ENCODE measurements around the gene RFWD3. TPM values are rescaled to one million over a fixed set of nuclear protein-coding genes. Genes with fewer than 3 reads are reported as not detected.
A peak's percentile ranks its signal among the peaks of the same experiment; 100 is the strongest.

RFWD3 gene
- total RNA-seq, 2 experiments from 2014 or later: 92.7 to 102 TPM

- CTCF ChIA-PET: interaction anchor here (0.5 to 1.2 kb wide), 2 partner anchors 30 to 1042 kb away, joined by 3 read pairs; partner anchors contain the start of genes KARS1 and TERF2IP
Measured at GRCh38 chr16:74605746-74606520, 60.7 kb downstream of the RFWD3 start.

GRCh38 chr16:74605332-74605731 is 61.3 kb downstream of the RFWD3 start:
- peaks cover 10% of the 10 kb centered on the region for H3K36me3 Mint-ChIP-seq (ENCODE audit: low read depth)
- peak overlapping the region; percentile 87 for H3K4me3 Mint-ChIP-seq
- H3K27me3 Mint-ChIP-seq: no peaks in the 10 kb centered on the region
- intact Hi-C loops (cut with DNase I, micrococcal nuclease): loop anchor here in 1 of 2 experiments (5.0 kb wide), 1 partner anchor 238 kb away; no protein-coding TSS in a partner anchor
- H3K4me1 Mint-ChIP-seq: peaks cover 69% of the 10 kb centered on the region
- ChIA-PET CTCF (interaction anchor here (0.5 to 1.2 kb wide), 3 partner anchors 12 to 1042 kb away, joined by 3 read pairs; partner anchors contain the start of genes KARS1 and TERF2IP), POLR2A (interaction anchor here (0.6 kb wide), 1 partner anchor 13 kb away, joined by 4 read pairs; no protein-coding TSS in a partner anchor)
- ATAC-seq (no peak), DNase-seq (no peak)
- peak overlapping the region; percentile 90 for H3K27ac Mint-ChIP-seq
- H3K9me3 Mint-ChIP-seq (ENCODE audit: low read depth): no peaks in the 10 kb centered on the region

More at GRCh38 chr16:74605746-74606520, 60.7 kb downstream of the RFWD3 start:
- Mint-ChIP-seq H3K27me3 (no peaks in the 10 kb centered on the region), H3K27ac (peak overlapping the region; percentile 90), H3K4me1 (peaks cover 65% of the 10 kb centered on the region), H3K4me3 (peak overlapping the region; percentile 87), H3K9me3 (ENCODE audit: low read depth) (no peaks in the 10 kb centered on the region), H3K36me3 (ENCODE audit: low read depth) (peaks cover 9% of the 10 kb centered on the region)
- ATAC-seq (no peak), DNase-seq (no peak)
- POLR2A ChIA-PET: interaction anchor here (0.6 to 2.5 kb wide), 2 partner anchors 14 to 61 kb away, joined by 4 to 12 read pairs; partner anchors contain the start of gene RFWD3
- intact Hi-C loops (cut with DNase I, micrococcal nuclease): loop anchor here (2.0 to 5.0 kb wide), 3 partner anchors 61 to 309 kb away; partner anchors contain the start of genes PSMD7 (in 2 of the 2) and RFWD3 (in 1 of the 2)

GRCh38 chr16:74603848-74604247 is 62.8 kb downstream of the RFWD3 start:
- Mint-ChIP-seq H3K9me3 (ENCODE audit: low read depth) (no peaks in the 10 kb centered on the region), H3K27ac (peak overlapping the region; percentile 90), H3K4me1 (peaks cover 72% of the 10 kb centered on the region), H3K4me3 (peak overlapping the region; percentile 87), H3K36me3 (ENCODE audit: low read depth) (peaks cover 11% of the 10 kb centered on the region), H3K27me3 (no peaks in the 10 kb centered on the region)
- DNase-seq (no peak), ATAC-seq (no peak)
- intact Hi-C loops (cut with DNase I, micrococcal nuclease): no loop called here
- POLR2A ChIA-PET: interaction anchor here (0.6 kb wide), 1 partner anchor 235 kb away, joined by 3 read pairs; no protein-coding TSS in a partner anchor
- CTCF ChIA-PET: interaction anchor here (0.6 kb wide), 3 partner anchors 12 to 43 kb away, joined by 3 to 5 read pairs (median 3); no protein-coding TSS in a partner anchor

GRCh38 chr16:74601126-74601871 is 65.4 kb downstream of the RFWD3 start:
- POLR2A ChIA-PET: interaction anchor here (0.8 kb wide), 2 partner anchors 11 to 25 kb away, joined by 3 to 4 read pairs; no protein-coding TSS in a partner anchor

GRCh38 chr16:74596586-74596985 is 70.1 kb downstream of the RFWD3 start:
- DNase-seq (no peak), ATAC-seq (no peak)
- intact Hi-C loops (cut with DNase I, micrococcal nuclease): no loop called here
- Mint-ChIP-seq H3K36me3 (ENCODE audit: low read depth) (peaks cover 29% of the 10 kb centered on the region), H3K4me1 (peaks cover 56% of the 10 kb centered on the region), H3K4me3 (no peak overlapping the region), H3K27ac (peak overlapping the region; percentile 72), H3K27me3 (no peaks in the 10 kb centered on the region), H3K9me3 (ENCODE audit: low read depth) (no peaks in the 10 kb centered on the region)
- CTCF ChIA-PET: interaction anchor here (0.5 to 1.0 kb wide), 2 partner anchors 14 to 473 kb away, joined by 3 read pairs; no protein-coding TSS in a partner anchor
- POLR2A ChIA-PET: interaction anchor here (0.7 kb wide), 1 partner anchor 28 kb away, joined by 4 read pairs; no protein-coding TSS in a partner anchor

More at GRCh38 chr16:74601126-74601871, 65.4 kb downstream of the RFWD3 start:
- Mint-ChIP-seq H3K27me3 (no peaks in the 10 kb centered on the region), H3K36me3 (ENCODE audit: low read depth) (peaks cover 21% of the 10 kb centered on the region), H3K9me3 (ENCODE audit: low read depth) (no peaks in the 10 kb centered on the region), H3K4me1 (peaks cover 66% of the 10 kb centered on the region), H3K4me3 (peak overlapping the region; percentile 11), H3K27ac (peak overlapping the region; percentile 90)
- DNase-seq (peak; percentile 79), ATAC-seq (peak; percentile 91)
- CTCF ChIA-PET: interaction anchor here (0.7 kb wide), 3 partner anchors 23 to 107 kb away, joined by 3 to 5 read pairs (median 3); no protein-coding TSS in a partner anchor
- intact Hi-C loops (cut with DNase I, micrococcal nuclease): loop anchor here (1.0 to 2.0 kb wide), 2 partner anchors 22 to 23 kb away; no protein-coding TSS in a partner anchor

GRCh38 chr16:74592847-74593246 is 73.8 kb downstream of the RFWD3 start:
- H3K36me3 Mint-ChIP-seq (ENCODE audit: low read depth): peaks cover 19% of the 10 kb centered on the region
- H3K4me3 Mint-ChIP-seq: no peak overlapping the region
- H3K27ac Mint-ChIP-seq: no peak overlapping the region
- no peak for DNase-seq
- POLR2A ChIA-PET: no interaction called here
- intact Hi-C loops (cut with DNase I, micrococcal nuclease): no loop called here
- peaks cover 53% of the 10 kb centered on the region for H3K4me1 Mint-ChIP-seq
- no peak for ATAC-seq
- no peaks in the 10 kb centered on the region for H3K27me3 Mint-ChIP-seq
- CTCF ChIA-PET: interaction anchor here (1.0 to 1.6 kb wide), 4 partner anchors 9 to 128 kb away, joined by 3 to 4 read pairs (median 3); no protein-coding TSS in a partner anchor
- H3K9me3 Mint-ChIP-seq (ENCODE audit: low read depth): no peaks in the 10 kb centered on the region

- intact Hi-C loops (cut with DNase I, micrococcal nuclease): no loop called here
- no peak for DNase-seq
- POLR2A ChIA-PET: interaction anchor here (0.6 kb wide), 1 partner anchor 14 kb away, joined by 4 read pairs; no protein-coding TSS in a partner anchor
- Mint-ChIP-seq H3K27me3 (no peaks in the 10 kb centered on the region), H3K27ac (no peak overlapping the region), H3K36me3 (ENCODE audit: low read depth) (peaks cover 20% of the 10 kb centered on the region), H3K4me1 (peaks cover 60% of the 10 kb centered on the region), H3K9me3 (ENCODE audit: low read depth) (no peaks in the 10 kb centered on the region), H3K4me3 (no peak overlapping the region)
- CTCF ChIA-PET: interaction anchor here (1.0 to 1.6 kb wide), 4 partner anchors 9 to 127 kb away, joined by 3 to 4 read pairs (median 3); no protein-coding TSS in a partner anchor
- ATAC-seq: no peak
Measured at GRCh38 chr16:74591876-74592650, 74.6 kb downstream of the RFWD3 start.

- H3K9me3 Mint-ChIP-seq (ENCODE audit: low read depth): no peaks in the 10 kb centered on the region
- DNase-seq (no peak), ATAC-seq (no peak)
- intact Hi-C loops (cut with DNase I, micrococcal nuclease): no loop called here
- H3K36me3 Mint-ChIP-seq (ENCODE audit: low read depth): peaks cover 13% of the 10 kb centered on the region
- no peak overlapping the region for H3K27ac Mint-ChIP-seq
- H3K4me1 Mint-ChIP-seq: peaks cover 56% of the 10 kb centered on the region
- ChIA-PET POLR2A (no interaction called here), CTCF (interaction anchor here (0.7 kb wide), 2 partner anchors 9 to 114 kb away, joined by 3 read pairs; partner anchors contain the start of gene MLKL)
- no peaks in the 10 kb centered on the region for H3K27me3 Mint-ChIP-seq
- no peak overlapping the region for H3K4me3 Mint-ChIP-seq
Measured at GRCh38 chr16:74586948-74587347, 79.7 kb downstream of the RFWD3 start.

- intact Hi-C loops (cut with DNase I, micrococcal nuclease): no loop called here
- ATAC-seq (no peak), DNase-seq (no peak)
- POLR2A ChIA-PET: interaction anchor here (0.7 kb wide), 1 partner anchor 61 kb away, joined by 5 read pairs; no protein-coding TSS in a partner anchor
- peaks cover 13% of the 10 kb centered on the region for H3K36me3 Mint-ChIP-seq (ENCODE audit: low read depth)
- H3K4me1 Mint-ChIP-seq: peaks cover 62% of the 10 kb centered on the region
- no peak overlapping the region for H3K4me3 Mint-ChIP-seq
- no peaks in the 10 kb centered on the region for H3K9me3 Mint-ChIP-seq (ENCODE audit: low read depth)
- no peak overlapping the region for H3K27ac Mint-ChIP-seq
- CTCF ChIA-PET: interaction anchor here (0.9 to 1.2 kb wide), 3 partner anchors 10 to 24 kb away, joined by 3 to 4 read pairs (median 3); no protein-coding TSS in a partner anchor
- no peaks in the 10 kb centered on the region for H3K27me3 Mint-ChIP-seq
Measured at GRCh38 chr16:74585846-74586443, 80.7 kb downstream of the RFWD3 start.

All from activated CD4-positive, alpha-beta T cell treated with anti-CD3 and anti-CD28 coated beads for 36 hours (primary cell).